ENCODE measurements around the gene UPB1.

UPB1 gene

DNA sequence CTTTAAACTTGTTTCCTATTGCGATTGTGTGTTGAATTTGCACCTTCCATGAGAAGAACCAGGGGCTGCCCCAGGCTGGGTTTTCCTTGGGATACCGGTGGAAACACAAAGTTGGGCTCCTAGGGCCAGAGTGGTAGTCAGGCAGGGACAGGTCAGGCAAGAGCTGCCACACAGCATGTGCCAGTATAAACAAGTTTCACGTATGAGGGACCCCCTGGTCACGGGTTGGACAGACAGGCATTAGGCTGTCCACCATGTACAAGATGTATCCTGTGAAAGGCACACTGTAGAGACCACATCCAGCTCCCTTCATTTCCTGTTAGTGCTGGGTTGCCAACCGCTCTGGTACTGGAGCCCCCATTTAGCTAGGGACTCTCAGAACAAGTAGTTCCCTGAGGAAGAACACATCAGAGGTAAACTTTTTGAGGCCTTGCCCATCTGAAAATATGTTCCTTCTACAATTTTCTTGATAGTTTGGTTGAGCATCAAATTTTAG lies 8.8 kb downstream of the UPB1 start:
- DNase-seq (ENCODE audit: low read depth, low spot score): no peak
- Histone ChIP-seq H3K9me3 (ENCODE audit: low read depth, low read length) (no peaks in the 10 kb centered on the region), H3K36me3 (ENCODE audit: insufficient read depth, low read length) (no peaks in the 10 kb centered on the region), H3K4me3 (no peak overlapping the region), H3K9ac (ENCODE audit: insufficient read length) (no peak overlapping the region), H3K27ac (no peak overlapping the region)
- TF ChIP-seq EZH2 (IDR thresholded peaks at IDR 0.05) (no peak), POLR2AphosphoS5 (IDR thresholded peaks at IDR 0.05; ENCODE audit: borderline replicate concordance, low read depth, low read length) (no peak), FOXP2 (optimal IDR thresholded peaks at IDR 0.05; ENCODE audit: control extremely low read depth, extremely low read length, insufficient read depth) (no peak)

DNA sequence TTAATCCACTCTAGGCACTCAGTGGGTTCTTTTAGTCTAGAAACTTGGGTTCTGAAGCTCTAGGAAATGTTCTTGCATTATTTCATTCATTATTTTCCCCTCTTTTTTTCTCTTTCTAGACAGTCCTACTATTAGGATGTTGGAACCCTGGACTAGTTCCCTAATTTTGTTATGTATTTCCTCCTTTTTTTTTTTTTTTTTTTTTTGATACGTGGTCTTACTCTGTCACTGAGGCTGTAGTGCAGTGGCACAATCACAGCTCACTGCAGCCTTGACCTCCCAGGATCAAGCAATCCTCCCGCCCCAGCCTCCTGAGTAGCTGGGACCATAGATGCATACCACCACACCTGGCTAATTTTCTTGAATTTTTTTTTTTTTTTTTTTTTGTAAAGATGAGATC lies 9.4 kb downstream of the UPB1 start:
- Histone ChIP-seq H3K9me3 (ENCODE audit: low read depth, low read length) (no peaks in the 10 kb centered on the region), H3K27ac (no peak overlapping the region), H3K9ac (ENCODE audit: insufficient read length) (no peak overlapping the region), H3K36me3 (ENCODE audit: insufficient read depth, low read length) (no peaks in the 10 kb centered on the region), H3K4me3 (no peak overlapping the region)
- no peak for DNase-seq (ENCODE audit: low read depth, low spot score)
- TF ChIP-seq EZH2 (IDR thresholded peaks at IDR 0.05) (no peak), FOXP2 (optimal IDR thresholded peaks at IDR 0.05; ENCODE audit: control extremely low read depth, extremely low read length, insufficient read depth) (no peak)

DNA sequence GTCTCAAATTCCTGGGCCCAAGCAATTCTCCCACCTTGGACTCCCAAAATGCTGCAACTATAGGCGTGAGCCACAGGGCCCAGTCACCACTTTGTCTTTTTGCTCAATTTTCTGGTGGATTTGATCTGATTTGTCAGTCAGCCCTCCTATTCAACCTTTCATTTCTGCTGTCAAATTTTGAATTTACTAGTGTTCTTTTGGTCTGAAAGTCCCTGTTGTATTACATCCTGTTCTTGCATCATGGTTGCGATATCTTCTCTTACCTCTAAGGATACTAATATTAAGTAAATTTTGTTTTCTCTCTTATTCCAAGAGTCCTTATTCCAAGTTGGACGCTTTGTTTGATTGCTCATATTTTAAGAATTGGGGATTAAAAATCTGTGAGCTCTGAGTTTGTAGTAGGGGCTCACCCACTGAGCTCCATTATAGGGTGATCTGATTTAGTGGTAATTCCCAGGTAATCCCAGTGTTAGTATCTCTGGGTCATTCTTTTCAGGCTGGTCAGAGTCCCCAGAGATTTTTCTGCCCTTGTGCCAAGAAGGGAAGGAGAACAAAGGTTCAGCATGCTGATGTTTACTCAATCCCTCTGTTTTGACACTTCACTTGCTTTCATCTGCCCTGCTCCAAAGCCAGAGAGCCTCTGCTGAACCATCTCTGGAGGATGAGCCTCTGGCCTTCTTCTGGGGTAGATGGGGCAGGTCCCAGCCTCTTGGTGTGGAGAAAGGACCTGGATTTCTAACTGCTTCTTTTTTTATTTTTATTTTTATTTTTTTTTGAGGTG lies 10.0 kb downstream of the UPB1 start:
- Histone ChIP-seq H3K4me3 (no peak overlapping the region), H3K9me3 (ENCODE audit: low read depth, low read length) (no peaks in the 10 kb centered on the region), H3K27ac (no peak overlapping the region), H3K36me3 (ENCODE audit: insufficient read depth, low read length) (no peaks in the 10 kb centered on the region), H3K9ac (ENCODE audit: insufficient read length) (no peak overlapping the region)
- no peak for DNase-seq (ENCODE audit: low read depth, low spot score)
- no peak for TF ChIP-seq EZH2 (IDR thresholded peaks at IDR 0.05)
- no peak for TF ChIP-seq POLR2AphosphoS5 (IDR thresholded peaks at IDR 0.05; ENCODE audit: borderline replicate concordance, low read depth, low read length)
- TF ChIP-seq FOXP2 (optimal IDR thresholded peaks at IDR 0.05; ENCODE audit: control extremely low read depth, extremely low read length, insufficient read depth): no peak

DNA sequence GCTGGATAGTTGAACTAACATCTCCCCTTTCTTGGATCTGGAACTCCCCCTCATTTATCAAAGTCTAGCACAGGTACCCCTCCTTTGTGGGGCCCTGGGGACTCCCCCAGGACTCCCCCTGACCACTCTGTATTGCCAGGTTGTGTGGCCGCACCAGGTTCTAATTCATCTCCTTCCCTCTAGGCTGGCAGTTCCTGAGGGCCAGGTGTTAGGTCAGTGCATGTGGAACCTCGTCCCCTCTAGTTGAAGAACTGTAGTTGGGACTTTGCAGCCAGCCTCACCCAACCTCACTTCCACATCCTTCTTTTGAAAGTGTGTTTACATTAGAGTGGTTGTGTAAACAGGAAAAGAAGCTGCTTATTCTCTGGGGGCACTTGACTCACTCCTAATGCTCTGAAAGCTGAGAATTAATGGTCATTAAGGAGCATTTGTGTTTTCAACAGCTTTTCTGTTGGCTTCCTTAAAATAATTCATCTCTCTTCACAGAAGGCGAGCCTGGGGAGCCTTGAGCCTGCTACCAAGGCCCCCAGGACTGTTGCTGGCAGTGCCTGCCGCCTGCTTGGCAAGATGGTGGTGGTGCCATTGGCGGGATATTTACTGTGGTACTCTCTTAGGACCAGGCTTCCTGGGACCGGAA lies 11.8 kb downstream of the UPB1 start:
- no peak for DNase-seq (ENCODE audit: low read depth, low spot score)
- H3K36me3 ChIP-seq (ENCODE audit: insufficient read depth, low read length): no peaks in the 10 kb centered on the region
- TF ChIP-seq POLR2AphosphoS5 (IDR thresholded peaks at IDR 0.05; ENCODE audit: borderline replicate concordance, low read depth, low read length) (no peak), EZH2 (IDR thresholded peaks at IDR 0.05) (no peak), FOXP2 (optimal IDR thresholded peaks at IDR 0.05; ENCODE audit: control extremely low read depth, extremely low read length, insufficient read depth) (no peak)
- no peak overlapping the region for H3K9ac ChIP-seq (ENCODE audit: insufficient read length)
- H3K4me3 ChIP-seq: no peak overlapping the region
- no peaks in the 10 kb centered on the region for H3K9me3 ChIP-seq (ENCODE audit: low read depth, low read length)
- H3K27ac ChIP-seq: no peak overlapping the region

DNA sequence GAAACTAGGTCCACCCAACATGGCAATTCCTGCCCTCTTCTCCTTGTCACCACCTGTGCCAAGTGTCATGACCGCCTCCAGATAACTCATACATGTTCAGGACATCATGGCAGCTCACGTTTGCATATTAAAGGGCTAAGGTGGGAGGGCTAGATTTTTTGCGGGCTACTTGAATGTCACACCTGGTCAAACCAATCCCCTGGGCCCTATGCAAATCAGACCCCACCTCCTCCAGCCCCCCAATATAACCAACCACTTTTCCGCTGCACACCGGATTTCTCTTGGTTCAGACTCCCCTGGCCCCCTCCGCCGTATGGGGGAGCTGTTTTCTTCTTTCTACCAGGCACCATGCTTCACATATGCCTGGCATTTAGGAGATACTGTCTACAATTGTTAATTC lies 12.6 kb downstream of the UPB1 start:
- no peak for DNase-seq (ENCODE audit: low read depth, low spot score)
- no peak overlapping the region for H3K4me3 ChIP-seq
- TF ChIP-seq FOXP2 (optimal IDR thresholded peaks at IDR 0.05; ENCODE audit: control extremely low read depth, extremely low read length, insufficient read depth): no peak
- no peaks in the 10 kb centered on the region for H3K9me3 ChIP-seq (ENCODE audit: low read depth, low read length)
- no peaks in the 10 kb centered on the region for H3K36me3 ChIP-seq (ENCODE audit: insufficient read depth, low read length)
- H3K27ac ChIP-seq: no peak overlapping the region
- H3K9ac ChIP-seq (ENCODE audit: insufficient read length): no peak overlapping the region

DNA sequence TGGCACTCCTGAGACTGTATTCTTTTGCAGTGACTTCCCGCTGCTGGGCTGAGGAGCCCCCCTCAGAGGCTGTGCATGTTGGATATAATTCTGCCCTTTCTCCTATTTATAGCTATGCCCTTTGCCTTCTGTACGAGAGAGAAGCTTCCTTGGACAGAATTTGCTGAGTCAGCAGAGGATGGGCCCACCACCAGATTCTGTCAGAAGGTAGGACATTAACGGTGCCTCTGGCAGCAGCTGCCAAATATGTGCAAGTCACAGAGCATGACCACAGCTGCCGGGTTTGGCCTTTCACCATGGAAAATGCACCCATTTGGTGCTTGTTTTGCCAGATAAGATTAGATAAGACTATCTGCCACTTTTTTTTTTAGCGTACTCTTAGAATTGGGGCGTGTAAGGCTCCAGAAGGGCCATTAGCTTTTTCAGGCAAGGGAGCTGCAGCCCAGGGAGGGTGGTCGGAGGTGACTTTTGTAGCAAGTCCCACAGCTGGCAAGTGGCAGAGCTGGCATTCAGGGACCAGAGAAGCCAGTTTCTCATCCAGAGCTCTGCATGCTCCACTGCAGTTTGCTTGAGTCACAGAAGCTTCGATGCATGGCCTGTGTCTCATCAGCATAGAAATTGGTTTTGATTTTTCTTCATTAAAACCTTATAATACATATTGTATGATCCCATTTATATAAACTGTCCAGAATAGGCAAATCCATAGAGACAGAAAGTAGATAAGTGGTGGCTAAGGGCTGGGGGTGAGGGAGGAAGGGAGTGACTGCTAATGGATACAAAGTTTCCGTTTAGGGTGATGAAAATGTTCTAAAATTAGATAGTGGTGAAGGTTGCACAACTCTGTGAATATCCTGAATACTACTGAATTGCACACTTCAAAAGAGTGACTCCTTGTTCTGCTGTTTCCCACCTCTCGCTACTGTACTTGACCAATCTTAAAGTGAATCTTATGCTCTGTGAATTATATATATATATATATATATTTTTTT lies 15.8 kb downstream of the UPB1 start:
- DNase-seq (ENCODE audit: low read depth, low spot score): no peak
- H3K9ac ChIP-seq (ENCODE audit: insufficient read length): no peak overlapping the region
- H3K36me3 ChIP-seq (ENCODE audit: insufficient read depth, low read length): no peaks in the 10 kb centered on the region
- TF ChIP-seq POLR2AphosphoS5 (IDR thresholded peaks at IDR 0.05; ENCODE audit: borderline replicate concordance, low read depth, low read length) (no peak), EZH2 (IDR thresholded peaks at IDR 0.05) (no peak), FOXP2 (optimal IDR thresholded peaks at IDR 0.05; ENCODE audit: control extremely low read depth, extremely low read length, insufficient read depth) (no peak)
- no peak overlapping the region for H3K27ac ChIP-seq
- no peak overlapping the region for H3K4me3 ChIP-seq
- H3K9me3 ChIP-seq (ENCODE audit: low read depth, low read length): no peaks in the 10 kb centered on the region

DNA sequence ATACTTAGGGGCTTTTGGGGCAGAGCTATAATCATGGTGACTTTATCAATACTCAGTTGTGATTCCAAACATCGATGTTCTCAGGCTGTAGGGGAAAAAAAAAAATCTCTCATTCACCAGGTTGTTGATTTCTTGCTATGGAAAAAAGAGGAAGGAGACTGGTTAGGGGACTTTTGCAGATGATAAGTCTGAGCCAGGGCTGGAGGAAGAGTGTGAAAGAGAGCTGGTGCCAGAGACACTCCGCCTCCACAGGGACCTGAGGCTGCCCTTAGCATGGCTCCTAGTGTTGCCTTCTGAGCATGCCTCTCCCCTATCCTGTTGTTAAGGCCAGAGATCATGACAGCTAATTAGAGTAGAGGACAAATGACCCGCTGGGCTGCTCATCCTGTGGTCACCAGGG lies 16.9 kb downstream of the UPB1 start:
- no peak overlapping the region for H3K4me3 ChIP-seq
- H3K27ac ChIP-seq: no peak overlapping the region
- H3K9me3 ChIP-seq (ENCODE audit: low read depth, low read length): no peaks in the 10 kb centered on the region
- TF ChIP-seq FOXP2 (optimal IDR thresholded peaks at IDR 0.05; ENCODE audit: control extremely low read depth, extremely low read length, insufficient read depth) (no peak), POLR2AphosphoS5 (IDR thresholded peaks at IDR 0.05; ENCODE audit: borderline replicate concordance, low read depth, low read length) (no peak), EZH2 (IDR thresholded peaks at IDR 0.05) (no peak)
- H3K9ac ChIP-seq (ENCODE audit: insufficient read length): no peak overlapping the region
- no peak for DNase-seq (ENCODE audit: low read depth, low spot score)
- no peaks in the 10 kb centered on the region for H3K36me3 ChIP-seq (ENCODE audit: insufficient read depth, low read length)

Measured in SK-N-MC (cell line).